Measurements from ENCODE around the gene ARL2. TPM values are rescaled to one million over a fixed set of nuclear protein-coding genes. Genes with fewer than 3 reads are reported as not detected.

The ARL2 gene
- 108 and 119 TPM in 2 replicates for total RNA-seq

DNA sequence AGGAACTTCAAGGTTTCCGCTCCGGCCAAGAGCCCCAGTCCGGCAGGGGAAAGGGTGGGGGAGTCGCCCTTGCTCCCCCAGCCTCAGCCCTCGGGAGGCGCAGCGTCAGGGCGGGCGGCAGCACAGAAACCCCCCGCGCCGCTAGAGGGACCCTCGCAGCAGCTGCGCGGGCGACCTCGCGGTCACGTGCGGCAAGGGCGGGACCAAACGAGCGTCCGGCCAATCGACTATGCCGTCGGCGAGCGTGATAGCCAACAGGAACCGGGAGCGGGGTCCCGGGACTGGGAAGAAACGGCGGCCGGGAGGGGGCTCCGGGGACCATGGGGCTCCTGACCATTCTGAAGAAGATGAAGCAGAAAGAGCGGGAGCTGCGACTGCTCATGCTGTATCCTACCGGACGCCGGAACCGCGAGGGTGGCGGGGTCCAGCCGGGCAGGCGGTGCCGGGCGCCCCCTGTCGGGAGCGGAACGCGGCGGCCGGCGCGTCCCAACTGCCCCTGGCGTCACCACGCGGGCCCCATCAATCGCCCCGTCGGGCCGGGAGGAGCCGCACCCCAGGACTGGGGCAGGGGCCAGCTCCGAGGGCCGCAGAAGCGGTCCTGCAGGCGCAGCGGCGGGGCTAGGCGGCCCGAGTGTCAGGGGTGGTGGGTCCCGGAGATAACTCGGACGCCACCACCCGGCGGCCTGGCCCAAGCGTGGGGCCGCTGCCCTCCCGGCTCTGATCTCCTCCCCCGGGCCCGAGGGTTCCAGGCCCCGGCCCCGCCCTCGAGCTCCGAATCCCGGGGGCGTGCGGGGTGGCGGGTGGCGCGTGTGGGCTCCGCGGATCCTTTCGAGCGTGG, at the start of gene ARL2:
ARL2 (plus strand) TSS at position 273 of the 838 bp plus-strand sequence; CDS start at position 321, 48 bp downstream.

DNA sequence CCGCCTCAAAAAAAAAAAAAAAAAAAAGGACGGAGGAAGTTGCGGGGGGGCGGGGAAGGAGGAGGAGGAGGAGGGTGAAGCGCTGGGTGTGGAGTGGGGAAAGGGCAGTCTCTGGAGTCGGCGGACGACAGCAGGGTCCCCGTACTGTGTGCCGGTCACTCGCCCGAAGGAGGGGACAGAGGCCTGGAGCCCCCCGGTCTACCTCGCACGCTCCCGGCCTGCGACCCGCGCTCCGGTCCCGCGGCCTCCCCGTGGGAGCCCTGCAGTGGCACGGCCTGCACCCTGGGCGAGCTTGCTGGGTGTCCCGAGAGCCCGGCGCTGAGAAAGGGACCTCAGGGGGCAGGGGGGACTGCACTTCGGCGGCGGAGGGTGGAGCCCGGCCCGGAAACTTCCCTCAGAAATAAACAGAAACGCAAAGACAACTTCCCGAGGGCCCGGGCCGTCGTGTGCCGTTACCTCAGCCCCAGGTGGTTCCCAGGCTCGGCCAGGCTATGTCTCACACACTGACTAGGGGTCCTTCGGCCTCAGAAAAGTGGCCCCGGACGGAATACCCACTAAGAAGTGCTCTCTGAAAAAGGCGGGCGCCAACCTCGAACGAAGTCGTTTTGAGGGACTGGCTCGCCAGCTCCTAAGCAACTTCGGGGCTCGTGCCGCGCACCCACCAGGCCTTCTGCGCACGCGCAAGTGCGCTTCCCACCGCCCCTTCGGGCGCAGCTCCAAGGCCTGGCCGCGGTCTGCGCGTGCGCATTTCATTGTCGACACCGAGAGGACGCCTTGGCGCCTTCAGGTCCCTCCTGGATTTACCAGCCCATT, 42.3 kb upstream of the ARL2 start, which contains the start of gene MAJIN:
MAJIN (minus strand) TSS at position 688 of the 813 bp plus-strand sequence. CDS start 12,703 bp downstream, outside the sequence.

DNA sequence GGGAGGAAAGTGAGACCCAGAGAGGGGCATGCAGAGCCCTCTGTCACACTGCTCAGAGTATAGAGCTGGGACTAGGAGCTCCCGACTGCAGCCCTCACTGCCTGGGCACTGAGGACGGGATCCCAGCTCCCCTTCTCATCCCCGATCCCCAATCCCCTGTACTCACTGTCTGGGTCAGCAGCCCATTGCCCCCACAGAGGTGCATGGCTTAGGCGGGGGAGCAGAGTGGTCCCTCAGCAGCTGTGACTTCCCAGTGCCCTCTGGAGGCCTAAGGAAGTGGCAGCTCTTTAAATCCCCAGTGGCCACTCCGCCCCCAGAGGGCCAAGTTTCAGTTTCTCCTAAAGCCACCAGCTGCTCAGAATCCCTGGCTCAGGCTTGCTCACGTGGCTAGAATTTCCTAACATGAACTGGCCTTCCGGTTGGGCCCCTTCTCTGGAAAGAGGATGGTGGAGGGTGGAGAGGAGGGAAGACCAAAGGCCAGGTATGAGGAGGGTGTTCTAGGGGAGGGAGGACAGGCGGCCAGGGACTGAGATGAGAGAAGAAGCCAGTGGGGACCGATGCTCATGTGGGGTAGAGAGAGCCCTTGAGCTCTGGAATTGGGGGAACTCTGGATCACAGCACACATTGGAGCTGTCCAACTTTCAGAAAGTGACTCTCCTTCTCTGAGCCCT, 17.1 kb upstream of the ARL2 start, which contains the start of gene BATF2:
BATF2 (minus strand) TSS at position 262 of the 671 bp plus-strand sequence; CDS start at position 205, 57 bp downstream.

DNA sequence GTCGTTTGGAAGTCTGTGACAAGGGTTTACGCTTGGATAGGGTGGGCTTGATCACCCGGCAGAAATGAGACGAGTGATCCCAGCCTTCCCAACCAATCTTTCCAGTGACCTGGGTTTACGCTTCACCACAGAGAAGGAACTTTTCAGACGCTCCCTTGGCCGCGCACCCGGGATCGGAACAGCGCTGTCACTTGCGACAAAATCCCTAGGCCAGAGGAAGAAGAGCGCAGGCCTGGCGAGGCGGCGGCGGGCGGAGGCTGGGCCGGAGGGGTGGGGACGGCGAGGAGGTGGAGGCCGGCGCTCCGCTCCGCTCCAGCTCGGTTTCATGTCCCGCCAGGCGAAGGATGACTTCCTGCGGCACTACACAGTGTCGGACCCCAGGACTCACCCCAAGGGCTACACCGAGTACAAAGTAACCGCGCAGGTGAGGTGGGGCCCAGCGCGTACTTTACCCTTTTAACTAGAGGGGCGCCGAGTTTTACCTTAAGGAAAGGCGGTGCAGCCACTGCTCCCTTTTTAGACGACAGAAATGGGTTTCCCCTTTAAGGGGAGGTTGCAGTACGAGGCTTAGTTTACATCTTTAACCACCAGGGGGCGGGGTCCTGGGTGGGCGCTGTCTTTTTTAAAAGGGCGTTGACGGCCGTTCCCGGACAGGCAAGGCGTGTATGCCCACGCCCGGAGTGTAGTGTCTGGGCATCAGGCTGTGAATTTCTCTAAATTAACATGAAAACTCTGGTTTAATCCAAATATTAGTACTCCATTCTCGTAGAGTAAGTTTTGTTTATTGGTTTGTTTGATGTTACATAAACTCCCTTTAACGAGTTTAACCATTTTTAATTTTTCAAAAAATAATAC, 13.5 kb downstream of the ARL2 start, which contains the start of gene SNX15:
SNX15 (plus strand) TSS at position 227 of the 855 bp plus-strand sequence; CDS start at position 326, 99 bp downstream.

DNA sequence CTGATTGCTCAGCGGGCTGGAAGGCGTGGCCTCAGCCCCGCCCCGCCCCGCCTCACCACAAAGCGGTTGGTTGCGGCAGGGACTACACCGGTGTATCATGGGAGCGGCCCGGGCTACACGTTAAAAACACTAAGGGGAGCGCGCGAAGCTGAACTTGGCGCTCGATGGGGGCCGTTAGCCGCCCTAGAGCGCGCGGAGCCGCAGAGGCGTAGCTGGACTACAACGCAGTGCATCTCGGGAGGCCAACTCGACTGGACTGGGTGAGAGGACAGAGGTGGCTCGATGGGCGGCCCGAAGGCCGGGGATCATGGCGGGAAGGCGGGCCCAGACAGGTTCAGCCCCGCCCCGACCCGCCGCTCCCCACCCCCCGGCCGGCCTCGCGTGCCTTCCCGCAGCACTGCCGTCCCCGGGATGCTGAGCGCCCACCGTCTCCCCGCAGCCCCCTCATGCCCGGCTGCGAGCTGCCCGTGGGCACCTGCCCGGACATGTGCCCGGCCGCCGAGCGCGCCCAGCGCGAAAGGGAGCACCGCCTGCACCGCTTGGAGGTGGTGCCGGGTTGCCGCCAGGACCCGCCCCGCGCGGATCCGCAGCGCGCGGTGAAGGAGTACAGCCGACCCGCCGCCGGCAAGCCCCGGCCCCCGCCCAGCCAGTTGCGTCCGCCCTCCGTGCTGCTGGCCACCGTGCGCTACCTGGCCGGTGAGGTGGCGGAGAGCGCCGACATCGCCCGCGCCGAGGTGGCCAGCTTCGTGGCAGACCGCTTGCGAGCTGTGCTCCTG, 27.1 kb downstream of the ARL2 start, which contains the start of gene SAC3D1:
SAC3D1 (plus strand) TSS at position 364 of the 776 bp plus-strand sequence; CDS start at position 447, 83 bp downstream.

DNA sequence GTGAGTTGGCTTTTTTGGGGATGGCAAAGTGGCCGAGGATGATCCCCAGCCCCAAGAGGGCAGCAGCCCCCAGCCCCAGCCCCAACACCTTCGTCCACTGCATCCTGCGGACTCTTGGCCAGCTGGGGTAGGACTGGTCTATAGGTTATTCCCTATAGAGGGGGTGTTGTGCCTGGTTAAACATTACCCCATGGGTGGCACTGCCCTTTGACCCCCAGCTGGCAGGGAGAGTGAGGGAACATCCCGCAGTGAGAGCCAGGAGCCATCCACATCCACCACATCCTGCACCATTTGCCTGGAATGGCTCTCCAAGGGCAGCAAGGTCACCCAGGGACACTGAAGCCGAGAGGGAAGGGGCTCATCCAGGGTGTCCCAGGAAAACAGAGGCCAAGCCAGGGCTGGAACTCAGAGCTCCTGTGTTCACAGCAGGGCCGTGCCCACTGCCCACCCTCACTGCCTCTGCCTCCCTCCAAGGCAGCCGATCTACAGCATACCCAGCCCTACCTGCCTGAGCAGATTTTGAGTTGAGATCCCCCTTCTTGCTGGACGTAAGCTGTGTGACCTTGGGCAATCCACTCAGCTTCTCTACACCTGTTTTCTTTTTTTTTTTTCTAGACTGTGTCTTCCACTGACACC, 44.6 kb downstream of the ARL2 start, which contains the start of gene NAALADL1:
NAALADL1 (minus strand) TSS at position 135 of the 636 bp plus-strand sequence; CDS start at position 103, 32 bp downstream.

Other genes with a start within 250 kb of the ARL2 start
- gene SF1, start 235.6 kb upstream of the ARL2 start, total RNA-seq = 92.8 and 106 TPM in 2 replicates
- gene MAP4K2, start 210.9 kb upstream of the ARL2 start, total RNA-seq = 9.6 and 18.0 TPM in 2 replicates
- 17.3 and 32.3 TPM in 2 replicates for gene MEN1, start 203.6 kb upstream of the ARL2 start, total RNA-seq
- gene CDC42BPG, start 169.5 kb upstream of the ARL2 start, total RNA-seq = 0.15 and 0.33 TPM in 2 replicates
- gene EHD1, start 135.5 kb upstream of the ARL2 start, total RNA-seq = 87.1 and 151 TPM in 2 replicates
- 19.6 and 20.5 TPM in 2 replicates for gene ATG2A, start 97.0 kb upstream of the ARL2 start, total RNA-seq
- gene PPP2R5B, start 89.5 kb upstream of the ARL2 start, total RNA-seq = 9.2 and 17.0 TPM in 2 replicates
- not detected in 2 replicates for gene GPHA2, start 78.3 kb upstream of the ARL2 start, total RNA-seq
- gene MAJIN, start 42.1 kb upstream of the ARL2 start, total RNA-seq = not detected in 2 replicates
- 1.0 and 2.5 TPM in 2 replicates for gene BATF2, start 17.2 kb upstream of the ARL2 start, total RNA-seq
- 12.9 and 23.5 TPM in 2 replicates for gene SNX15, start 13.3 kb downstream of the ARL2 start, total RNA-seq
- 9.2 and 14.4 TPM in 2 replicates for gene SAC3D1, start 27.1 kb downstream of the ARL2 start, total RNA-seq
- 38.2 and 46.3 TPM in 2 replicates for gene NAALADL1, start 44.4 kb downstream of the ARL2 start, total RNA-seq
- 1.2 and 9.7 TPM in 2 replicates for gene CDCA5, start 69.9 kb downstream of the ARL2 start, total RNA-seq
- gene ZFPL1, start 70.1 kb downstream of the ARL2 start, total RNA-seq = 38.5 and 47.6 TPM in 2 replicates
- gene VPS51, start 82.1 kb downstream of the ARL2 start, total RNA-seq = 170 and 228 TPM in 2 replicates
- 16.4 and 23.3 TPM in 2 replicates for gene TM7SF2, start 97.7 kb downstream of the ARL2 start, total RNA-seq
- 9.2 and 15.9 TPM in 2 replicates for gene ZNHIT2, start 103.5 kb downstream of the ARL2 start, total RNA-seq
- gene FAU, start 108.0 kb downstream of the ARL2 start, total RNA-seq = 159 and 247 TPM in 2 replicates
- gene MRPL49, start 108.2 kb downstream of the ARL2 start, total RNA-seq = 50.4 and 55.6 TPM in 2 replicates
- 19.8 and 22.7 TPM in 2 replicates for gene SYVN1, start 120.4 kb downstream of the ARL2 start, total RNA-seq
- not detected in 2 replicates for gene SPDYC, start 156.1 kb downstream of the ARL2 start, total RNA-seq
- gene CAPN1, start 167.8 kb downstream of the ARL2 start, total RNA-seq = 175 and 262 TPM in 2 replicates
- 2.3 and 9.6 TPM in 2 replicates for gene POLA2, start 247.8 kb downstream of the ARL2 start, total RNA-seq

All from smooth muscle cell of trachea (primary cell).